ENCODE results near the gene TBX19. TPM values are rescaled to one million over a fixed set of nuclear protein-coding genes. Genes with fewer than 3 reads are reported as not detected.

The TBX19 gene
- 1 to 10 TPM; 1.2 to 6.2 (median 3.4) TPM for polyA plus RNA-seq

DNA sequence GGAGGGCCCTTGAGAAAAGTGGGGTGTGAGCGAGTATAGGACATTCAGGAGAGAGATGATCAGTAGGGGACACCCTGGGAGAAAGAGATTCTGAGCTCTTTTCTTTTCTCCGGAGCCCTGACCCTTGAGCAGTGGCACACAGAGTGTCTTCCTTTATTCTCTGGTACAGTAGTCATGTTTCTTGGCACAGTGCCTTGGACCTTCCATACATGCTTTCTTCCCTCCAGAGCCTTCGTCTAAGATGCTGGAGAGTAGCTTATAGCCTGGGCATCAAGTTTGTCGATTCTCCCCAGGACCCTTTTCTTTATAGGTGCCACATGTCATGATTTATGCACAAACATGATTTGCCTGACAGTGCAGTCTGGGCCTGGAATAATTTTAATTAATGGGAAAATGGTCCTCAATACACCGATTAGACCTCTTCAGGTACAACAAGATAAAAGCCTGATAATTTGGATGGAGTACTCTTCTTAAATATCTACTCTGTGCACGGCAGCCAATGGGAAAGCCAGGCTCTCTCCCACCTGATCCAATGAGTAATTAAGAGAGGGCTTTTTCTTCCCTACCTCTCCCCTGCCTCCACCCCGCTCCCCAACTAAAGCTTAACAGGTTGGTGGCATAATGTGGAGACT, at the start of gene TBX19:
TBX19 (plus strand) TSS at position 582 of the 632 bp plus-strand sequence. CDS start 214 bp downstream, outside the sequence.
- Mint-ChIP-seq H3K27me3 (ENCODE audit: low read depth in 3 of 3) (peaks cover 0 to 6% (median 5%) of the 10 kb centered on the region in 3 donors), H3K27ac (peak within 1 kb of the TSS in 1 of 6 donors; percentile 28), H3K9me3 (peaks cover 0 to 2% (median 0%) of the 10 kb centered on the region in 6 donors), H3K4me3 (no peak within 1 kb of the TSS), H3K36me3 (peaks cover 10 to 32% (median 17%) of the 10 kb centered on the region in 3 donors), H3K4me1 (peaks cover 0 to 10% of the 10 kb centered on the region in 2 donors)
- DNase-seq = no peak

DNA sequence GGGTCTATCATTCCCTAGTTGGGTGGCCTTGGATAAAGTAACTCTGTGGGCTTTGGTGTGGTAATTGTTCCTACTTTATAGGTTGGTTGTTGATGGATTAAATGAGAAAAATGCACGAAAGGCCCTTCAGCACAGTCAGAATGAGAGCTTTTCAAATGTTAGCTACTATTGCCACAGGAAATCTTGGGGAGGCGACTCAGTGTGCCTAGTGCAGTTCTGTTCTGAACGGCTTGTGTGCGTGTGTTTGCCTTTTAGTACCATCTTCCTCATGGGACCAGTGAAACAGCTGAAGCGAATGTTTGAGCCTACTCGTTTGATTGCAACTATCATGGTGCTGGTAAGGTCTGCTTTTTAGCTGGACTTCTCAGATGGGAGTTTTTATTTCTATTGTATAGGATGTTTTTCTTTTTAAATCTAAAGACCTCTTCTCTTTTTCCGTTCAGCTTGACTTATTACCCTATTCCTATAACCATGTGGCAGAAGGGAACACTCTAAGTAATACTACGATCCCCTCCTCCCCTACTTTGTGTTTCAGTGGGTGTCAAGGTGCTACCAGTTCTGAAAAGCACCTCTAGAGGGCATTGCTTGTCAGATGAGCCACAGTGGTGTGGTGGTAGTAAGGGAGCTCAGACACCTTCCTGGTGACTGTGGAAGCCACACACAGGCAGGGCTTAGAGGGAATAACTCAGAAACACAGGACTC, 45.7 kb upstream of the TBX19 start:
- H3K4me1 Mint-ChIP-seq = peaks cover 39 to 72% of the 10 kb centered on the region in 2 donors

DNA sequence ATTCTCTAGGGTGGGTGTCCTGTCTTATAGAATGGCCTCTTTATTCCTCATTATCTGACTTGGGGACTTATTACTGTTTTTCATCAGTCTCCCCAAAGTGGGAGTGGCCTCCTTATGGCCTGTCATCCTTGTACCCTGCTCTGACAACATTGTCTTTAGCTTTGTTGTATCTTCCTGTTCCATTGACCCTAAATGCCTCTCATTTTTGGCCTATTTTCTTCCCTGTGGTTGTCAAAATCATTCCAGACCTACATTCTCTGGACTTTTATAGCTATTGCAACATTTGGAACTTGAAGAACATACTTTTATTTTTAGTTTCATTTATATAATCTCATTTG, 45.2 kb upstream of the TBX19 start:
- Mint-ChIP-seq H3K9me3 (no peaks in the 10 kb centered on the region), H3K4me3 (no peak overlapping the region), H3K27ac (peak overlapping the region in 4 of 6 donors; percentile 5 to 64 (median 36)), H3K27me3 (ENCODE audit: low read depth in 3 of 3) (peaks cover 0 to 2% (median 1%) of the 10 kb centered on the region in 3 donors), H3K36me3 (peaks cover 20 to 61% (median 23%) of the 10 kb centered on the region in 3 donors), H3K4me1 (peaks cover 36 to 70% of the 10 kb centered on the region in 2 donors)
- no peak for DNase-seq

More for the DNA sequence above, 45.7 kb upstream of the TBX19 start:
- H3K9me3 Mint-ChIP-seq = no peaks in the 10 kb centered on the region
- H3K27ac Mint-ChIP-seq = peak overlapping the region in 4 of 6 donors; percentile 5 to 71 (median 28)
- H3K4me3 Mint-ChIP-seq = no peak overlapping the region
- peak; percentile 31 to 53 (median 47) for DNase-seq
- H3K36me3 Mint-ChIP-seq = peaks cover 16 to 55% (median 20%) of the 10 kb centered on the region in 3 donors
- peaks cover 0 to 2% (median 1%) of the 10 kb centered on the region in 3 donors for H3K27me3 Mint-ChIP-seq (ENCODE audit: low read depth in 3 of 3)

GRCh38 chr1:168235937-168236336, 44.7 kb upstream of the TBX19 start:
- DNase-seq = no peak
- peaks cover 32 to 66% of the 10 kb centered on the region in 2 donors for H3K4me1 Mint-ChIP-seq
- H3K27me3 Mint-ChIP-seq (ENCODE audit: low read depth in 3 of 3) = peaks cover 0 to 2% (median 1%) of the 10 kb centered on the region in 3 donors
- no peaks in the 10 kb centered on the region for H3K9me3 Mint-ChIP-seq
- H3K36me3 Mint-ChIP-seq = peaks cover 20 to 61% (median 23%) of the 10 kb centered on the region in 3 donors
- no peak overlapping the region for H3K4me3 Mint-ChIP-seq
- H3K27ac Mint-ChIP-seq = peak overlapping the region in 1 of 6 donors; percentile 24

- peaks cover 20 to 64% (median 28%) of the 10 kb centered on the region in 3 donors for H3K36me3 Mint-ChIP-seq
Observed at GRCh38 chr1:168236836-168237611, 43.7 kb upstream of the TBX19 start.

GRCh38 chr1:168243198-168243597, 37.5 kb upstream of the TBX19 start:
- H3K4me3 Mint-ChIP-seq = peak overlapping the region in 2 of 5 donors; percentile 54 to 66
- no peaks in the 10 kb centered on the region for H3K9me3 Mint-ChIP-seq
- DNase-seq = no peak
- H3K36me3 Mint-ChIP-seq = peaks cover 43 to 81% (median 45%) of the 10 kb centered on the region in 3 donors
- peaks cover 37 to 67% of the 10 kb centered on the region in 2 donors for H3K4me1 Mint-ChIP-seq
- H3K27ac Mint-ChIP-seq = peak overlapping the region in 3 of 6 donors; percentile 14 to 59 (median 18)
- H3K27me3 Mint-ChIP-seq (ENCODE audit: low read depth in 3 of 3) = peaks cover 0 to 2% (median 2%) of the 10 kb centered on the region in 3 donors

More at GRCh38 chr1:168236836-168237611, 43.7 kb upstream of the TBX19 start:
- H3K9me3 Mint-ChIP-seq = no peaks in the 10 kb centered on the region
- peaks cover 0 to 1% (median 0%) of the 10 kb centered on the region in 3 donors for H3K27me3 Mint-ChIP-seq (ENCODE audit: low read depth in 3 of 3)
- no peak for DNase-seq
- H3K4me3 Mint-ChIP-seq = no peak overlapping the region
- peaks cover 24 to 63% of the 10 kb centered on the region in 2 donors for H3K4me1 Mint-ChIP-seq
- H3K27ac Mint-ChIP-seq = peak overlapping the region in 2 of 6 donors; percentile 46 to 58

GRCh38 chr1:168243636-168244212, 37.0 kb upstream of the TBX19 start:
- peaks cover 42 to 72% of the 10 kb centered on the region in 2 donors for H3K4me1 Mint-ChIP-seq
- peak; percentile 52 to 60 (median 56) for DNase-seq
- peak overlapping the region in 5 of 6 donors; percentile 21 to 80 (median 59) for H3K27ac Mint-ChIP-seq
- H3K4me3 Mint-ChIP-seq = peak overlapping the region in 4 of 5 donors; percentile 12 to 66 (median 42)
- H3K27me3 Mint-ChIP-seq (ENCODE audit: low read depth in 3 of 3) = peaks cover 0 to 2% (median 2%) of the 10 kb centered on the region in 3 donors
- H3K36me3 Mint-ChIP-seq = peaks cover 43 to 83% (median 45%) of the 10 kb centered on the region in 3 donors
- no peaks in the 10 kb centered on the region for H3K9me3 Mint-ChIP-seq

DNA sequence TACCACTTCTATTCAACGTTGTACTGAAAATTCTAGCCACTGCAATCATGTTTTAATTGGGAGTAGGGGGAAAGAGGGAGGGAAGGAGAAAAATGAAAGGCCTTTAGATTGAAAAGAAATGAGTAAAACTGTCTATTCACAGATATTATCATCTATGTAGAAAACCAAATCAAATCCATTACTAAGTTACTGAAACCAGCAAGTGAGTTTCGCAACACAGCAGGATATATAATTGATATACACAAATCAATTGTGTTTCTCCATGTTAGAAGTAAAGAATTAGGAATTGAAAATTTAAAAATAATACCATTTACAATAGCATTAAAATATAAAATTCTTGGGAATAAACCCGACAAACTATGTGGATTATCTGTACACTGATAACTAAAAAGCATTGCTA, 35.6 kb upstream of the TBX19 start:
- Mint-ChIP-seq H3K27me3 (ENCODE audit: low read depth in 3 of 3) (peaks cover 0 to 2% (median 2%) of the 10 kb centered on the region in 3 donors), H3K4me1 (peaks cover 49 to 85% of the 10 kb centered on the region in 2 donors), H3K36me3 (peaks cover 43 to 80% (median 46%) of the 10 kb centered on the region in 3 donors), H3K27ac (peak overlapping the region in 1 of 6 donors; percentile 11), H3K4me3 (peak overlapping the region in 1 of 5 donors; percentile 12), H3K9me3 (no peaks in the 10 kb centered on the region)
- no peak for DNase-seq

DNA sequence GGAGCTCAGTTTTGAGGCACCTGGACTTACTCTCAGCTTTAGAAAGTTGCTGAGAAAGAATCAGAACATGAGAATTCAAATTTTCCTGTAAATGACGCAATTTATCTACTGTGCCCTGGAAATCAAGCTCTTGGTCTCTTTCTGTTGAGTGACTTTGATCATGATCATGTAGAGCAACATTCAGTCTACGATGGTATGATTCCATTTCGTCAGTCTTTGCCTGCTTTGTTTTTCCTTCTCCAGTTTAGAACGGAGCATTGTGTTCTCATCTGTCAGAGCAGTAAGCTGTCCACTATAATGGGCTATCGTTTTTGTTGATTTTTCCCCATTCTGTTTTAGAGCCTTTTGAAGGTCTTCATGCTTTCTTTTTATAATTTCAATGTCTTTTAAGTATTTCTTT, 34.2 kb upstream of the TBX19 start:
- Mint-ChIP-seq H3K27ac (no peak overlapping the region), H3K4me1 (peaks cover 56 to 98% of the 10 kb centered on the region in 2 donors), H3K9me3 (no peaks in the 10 kb centered on the region), H3K27me3 (ENCODE audit: low read depth in 3 of 3) (peaks cover 0 to 3% (median 2%) of the 10 kb centered on the region in 3 donors), H3K4me3 (no peak overlapping the region), H3K36me3 (peaks cover 38 to 72% (median 47%) of the 10 kb centered on the region in 3 donors)
- DNase-seq = no peak

GRCh38 chr1:168252204-168252733, 28.4 kb upstream of the TBX19 start:
- Mint-ChIP-seq H3K4me3 (no peak overlapping the region), H3K36me3 (peaks cover 35 to 51% (median 39%) of the 10 kb centered on the region in 3 donors), H3K9me3 (peaks cover 0 to 14% (median 3%) of the 10 kb centered on the region in 6 donors), H3K27me3 (ENCODE audit: low read depth in 3 of 3) (peaks cover 0 to 2% (median 2%) of the 10 kb centered on the region in 3 donors), H3K27ac (peak overlapping the region in 4 of 6 donors; percentile 2 to 30 (median 19)), H3K4me1 (peaks cover 30 to 86% of the 10 kb centered on the region in 2 donors)
- no peak for DNase-seq

- H3K9me3 Mint-ChIP-seq = peaks cover 0 to 17% (median 3%) of the 10 kb centered on the region in 6 donors
- DNase-seq = no peak
- peaks cover 29 to 37% (median 31%) of the 10 kb centered on the region in 3 donors for H3K36me3 Mint-ChIP-seq
- H3K4me1 Mint-ChIP-seq = peaks cover 20 to 78% of the 10 kb centered on the region in 2 donors
- no peak overlapping the region for H3K27ac Mint-ChIP-seq
- H3K4me3 Mint-ChIP-seq = no peak overlapping the region
- no peaks in the 10 kb centered on the region for H3K27me3 Mint-ChIP-seq (ENCODE audit: low read depth in 3 of 3)
Observed at GRCh38 chr1:168256164-168256563, 24.5 kb upstream of the TBX19 start.

- H3K4me3 Mint-ChIP-seq = no peak overlapping the region
- H3K27me3 Mint-ChIP-seq (ENCODE audit: low read depth in 3 of 3) = no peaks in the 10 kb centered on the region
- peaks cover 0 to 17% (median 3%) of the 10 kb centered on the region in 6 donors for H3K9me3 Mint-ChIP-seq
- DNase-seq = no peak
- H3K36me3 Mint-ChIP-seq = peaks cover 29 to 39% (median 33%) of the 10 kb centered on the region in 3 donors
- H3K27ac Mint-ChIP-seq = no peak overlapping the region
- peaks cover 25 to 78% of the 10 kb centered on the region in 2 donors for H3K4me1 Mint-ChIP-seq
Observed at GRCh38 chr1:168257397-168257796, 23.3 kb upstream of the TBX19 start.
